ENCODE measurements around the gene SDS.

The SDS gene

GRCh38 chr12:113388351-113388750 lies 15.3 kb downstream of the SDS start:
- H3K9me3 ChIP-seq (ENCODE audit: control extremely low read depth in 1 of 5, control insufficient read depth in 4 of 5, insufficient read depth in 2 of 5, low read depth in 1 of 5, low read length in 4 of 5): no peaks in the 10 kb centered on the region
- CTCF ChIA-PET: interaction anchor here (2.6 kb wide), 1 partner anchor 37 kb away, joined by 8 read pairs; no protein-coding TSS in a partner anchor
- DNase-seq: no peak
- WGBS (ENCODE audit: insufficient coverage): 93% methylated on average over 14 of the region's 14 CpGs
- POLR2A ChIA-PET: no interaction called here
- peaks cover 0 to 31% (median 14%) of the 10 kb centered on the region in 4 experiments for H3K36me3 ChIP-seq (ENCODE audit: control insufficient read depth in 4 of 4, insufficient read depth in 4 of 4, low read length in 3 of 4)
- H3K27ac ChIP-seq (ENCODE audit: insufficient read depth in 1 of 2, low read depth in 1 of 2, low read length in 2 of 2, poor library complexity in 1 of 2, severe bottlenecking in 2 of 2): no peak overlapping the region
- H3K4me1 ChIP-seq (ENCODE audit: control extremely low read depth in 1 of 4, control insufficient read depth in 4 of 4, insufficient read depth in 4 of 4, low read length in 3 of 4): no peaks in the 10 kb centered on the region
- no peaks in the 10 kb centered on the region for H3K27me3 ChIP-seq (replicated peaks in 2 of 5; ENCODE audit: control insufficient read depth in 4 of 5, insufficient read depth in 5 of 5, low read length in 4 of 5)
- H3K4me3 ChIP-seq (ENCODE audit: control insufficient read depth in 1 of 7, extremely low read depth in 1 of 7, insufficient read depth in 4 of 7, low read depth in 2 of 7, low read length in 6 of 7): no peak overlapping the region

DNA sequence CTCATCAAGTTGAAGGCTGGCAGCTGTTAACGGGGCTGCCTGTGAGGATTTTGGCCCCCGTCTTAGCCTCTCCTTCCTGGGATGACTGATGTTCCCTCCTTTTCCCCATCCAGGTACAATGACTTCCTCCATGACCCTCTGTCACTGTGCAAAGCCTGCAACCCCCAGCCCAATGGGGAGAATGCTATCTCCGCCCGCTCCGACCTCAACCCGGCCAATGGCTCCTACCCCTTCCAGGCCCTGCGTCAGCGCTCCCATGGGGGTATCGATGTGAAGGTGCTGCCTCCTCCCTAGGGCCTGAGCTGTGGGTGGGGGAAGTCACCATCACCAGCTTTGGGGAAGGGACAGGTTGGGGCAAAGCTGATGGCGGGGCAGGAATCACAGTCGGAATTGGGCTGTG lies 16.1 kb downstream of the SDS start:
- Histone ChIP-seq H3K36me3 (ENCODE audit: control insufficient read depth in 4 of 4, insufficient read depth in 4 of 4, low read length in 3 of 4) (peaks cover 0 to 31% (median 14%) of the 10 kb centered on the region in 4 experiments), H3K4me1 (ENCODE audit: control extremely low read depth in 1 of 4, control insufficient read depth in 4 of 4, insufficient read depth in 4 of 4, low read length in 3 of 4) (no peaks in the 10 kb centered on the region), H3K27me3 (replicated peaks in 2 of 5; ENCODE audit: control insufficient read depth in 4 of 5, insufficient read depth in 5 of 5, low read length in 4 of 5) (no peaks in the 10 kb centered on the region), H3K27ac (ENCODE audit: insufficient read depth in 1 of 2, low read depth in 1 of 2, low read length in 2 of 2, poor library complexity in 1 of 2, severe bottlenecking in 2 of 2) (no peak overlapping the region), H3K4me3 (ENCODE audit: control insufficient read depth in 1 of 7, extremely low read depth in 1 of 7, insufficient read depth in 4 of 7, low read depth in 2 of 7, low read length in 6 of 7) (no peak overlapping the region), H3K9me3 (ENCODE audit: control extremely low read depth in 1 of 5, control insufficient read depth in 4 of 5, insufficient read depth in 2 of 5, low read depth in 1 of 5, low read length in 4 of 5) (no peaks in the 10 kb centered on the region)
- over 99% methylated on average over 8 of the region's 11 CpGs for WGBS (ENCODE audit: insufficient coverage)
- CTCF ChIA-PET: interaction anchor here (2.6 kb wide), 1 partner anchor 37 kb away, joined by 8 read pairs; no protein-coding TSS in a partner anchor
- POLR2A ChIA-PET: no interaction called here
- no peak for DNase-seq

- ChIA-PET POLR2A (no interaction called here), CTCF (interaction anchor here (2.6 kb wide), 1 partner anchor 38 kb away, joined by 8 read pairs; no protein-coding TSS in a partner anchor)
- WGBS (ENCODE audit: insufficient coverage): 99% methylated on average over 10 of the region's 12 CpGs
- Histone ChIP-seq H3K4me3 (ENCODE audit: control insufficient read depth in 1 of 7, extremely low read depth in 1 of 7, insufficient read depth in 4 of 7, low read depth in 2 of 7, low read length in 6 of 7) (no peak overlapping the region), H3K4me1 (ENCODE audit: control extremely low read depth in 1 of 4, control insufficient read depth in 4 of 4, insufficient read depth in 4 of 4, low read length in 3 of 4) (no peaks in the 10 kb centered on the region), H3K27ac (ENCODE audit: insufficient read depth in 1 of 2, low read depth in 1 of 2, low read length in 2 of 2, poor library complexity in 1 of 2, severe bottlenecking in 2 of 2) (no peak overlapping the region), H3K9me3 (ENCODE audit: control extremely low read depth in 1 of 5, control insufficient read depth in 4 of 5, insufficient read depth in 2 of 5, low read depth in 1 of 5, low read length in 4 of 5) (no peaks in the 10 kb centered on the region), H3K27me3 (replicated peaks in 2 of 5; ENCODE audit: control insufficient read depth in 4 of 5, insufficient read depth in 5 of 5, low read length in 4 of 5) (no peaks in the 10 kb centered on the region), H3K36me3 (ENCODE audit: control insufficient read depth in 4 of 4, insufficient read depth in 4 of 4, low read length in 3 of 4) (peaks cover 0 to 31% (median 15%) of the 10 kb centered on the region in 4 experiments)
- no peak for DNase-seq
Observed at GRCh38 chr12:113386866-113387566, 16.7 kb downstream of the SDS start.

DNA sequence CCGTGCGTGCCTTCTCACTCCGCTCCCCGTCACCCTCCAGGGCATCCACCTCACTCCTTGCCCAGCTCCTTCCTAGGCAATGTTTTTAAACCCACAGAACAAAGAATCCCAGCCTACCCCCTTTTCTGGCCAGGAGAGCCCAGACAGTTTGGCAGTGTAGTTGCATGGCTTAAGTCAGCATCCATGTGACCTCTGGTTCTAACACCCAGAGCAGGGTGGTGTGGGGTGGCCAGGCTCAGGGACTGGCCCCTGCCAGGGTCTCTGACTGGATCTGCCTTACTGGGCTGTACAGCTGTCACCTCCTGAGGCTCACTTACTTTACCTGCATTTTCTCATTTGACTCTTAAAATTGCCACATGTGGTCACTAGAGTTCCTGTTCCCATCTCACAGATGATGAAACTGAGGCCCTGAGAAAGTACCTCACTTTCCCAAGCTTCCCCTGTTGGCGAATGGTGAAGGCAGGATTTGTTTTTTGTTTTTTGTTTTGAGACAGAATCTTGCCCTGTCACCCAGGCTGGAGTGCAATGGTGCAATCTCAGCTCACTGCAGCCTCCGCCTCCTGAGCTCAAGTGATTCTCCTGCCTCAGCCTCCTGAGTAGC lies 18.3 kb downstream of the SDS start:
- 100% methylated on average over 5 of the region's 6 CpGs for whole genome bisulfite sequencing (ENCODE audit: insufficient coverage)
- Histone ChIP-seq H3K36me3 (ENCODE audit: control insufficient read depth in 4 of 4, insufficient read depth in 4 of 4, low read length in 3 of 4) (peaks cover 0 to 31% (median 16%) of the 10 kb centered on the region in 4 experiments), H3K27me3 (replicated peaks in 2 of 5; ENCODE audit: control insufficient read depth in 4 of 5, insufficient read depth in 5 of 5, low read length in 4 of 5) (no peaks in the 10 kb centered on the region), H3K9me3 (ENCODE audit: control extremely low read depth in 1 of 5, control insufficient read depth in 4 of 5, insufficient read depth in 2 of 5, low read depth in 1 of 5, low read length in 4 of 5) (no peaks in the 10 kb centered on the region), H3K27ac (ENCODE audit: insufficient read depth in 1 of 2, low read depth in 1 of 2, low read length in 2 of 2, poor library complexity in 1 of 2, severe bottlenecking in 2 of 2) (no peak overlapping the region), H3K4me3 (ENCODE audit: control insufficient read depth in 1 of 7, extremely low read depth in 1 of 7, insufficient read depth in 4 of 7, low read depth in 2 of 7, low read length in 6 of 7) (no peak overlapping the region), H3K4me1 (ENCODE audit: control extremely low read depth in 1 of 4, control insufficient read depth in 4 of 4, insufficient read depth in 4 of 4, low read length in 3 of 4) (no peaks in the 10 kb centered on the region)
- POLR2A ChIA-PET: no interaction called here
- CTCF ChIA-PET: interaction anchor here (2.6 kb wide), 1 partner anchor 40 kb away, joined by 8 read pairs; no protein-coding TSS in a partner anchor
- no peak for DNase-seq

- ChIA-PET POLR2A (no interaction called here), CTCF (no interaction called here)
- H3K27me3 ChIP-seq (replicated peaks in 2 of 5; ENCODE audit: control insufficient read depth in 4 of 5, insufficient read depth in 5 of 5, low read length in 4 of 5): no peaks in the 10 kb centered on the region
- no peaks in the 10 kb centered on the region for H3K9me3 ChIP-seq (ENCODE audit: control extremely low read depth in 1 of 5, control insufficient read depth in 4 of 5, insufficient read depth in 2 of 5, low read depth in 1 of 5, low read length in 4 of 5)
- H3K36me3 ChIP-seq (ENCODE audit: control insufficient read depth in 4 of 4, insufficient read depth in 4 of 4, low read length in 3 of 4): peaks cover 0 to 29% (median 16%) of the 10 kb centered on the region in 4 experiments
- WGBS (ENCODE audit: insufficient coverage): 93% methylated on average over 10 of the region's 14 CpGs
- DNase-seq: no peak
- H3K27ac ChIP-seq (ENCODE audit: insufficient read depth in 1 of 2, low read depth in 1 of 2, low read length in 2 of 2, poor library complexity in 1 of 2, severe bottlenecking in 2 of 2): no peak overlapping the region
- no peak overlapping the region for H3K4me3 ChIP-seq (ENCODE audit: control insufficient read depth in 1 of 7, extremely low read depth in 1 of 7, insufficient read depth in 4 of 7, low read depth in 2 of 7, low read length in 6 of 7)
- H3K4me1 ChIP-seq (ENCODE audit: control extremely low read depth in 1 of 4, control insufficient read depth in 4 of 4, insufficient read depth in 4 of 4, low read length in 3 of 4): no peaks in the 10 kb centered on the region
Observed at GRCh38 chr12:113384778-113385177, 18.9 kb downstream of the SDS start.

DNA sequence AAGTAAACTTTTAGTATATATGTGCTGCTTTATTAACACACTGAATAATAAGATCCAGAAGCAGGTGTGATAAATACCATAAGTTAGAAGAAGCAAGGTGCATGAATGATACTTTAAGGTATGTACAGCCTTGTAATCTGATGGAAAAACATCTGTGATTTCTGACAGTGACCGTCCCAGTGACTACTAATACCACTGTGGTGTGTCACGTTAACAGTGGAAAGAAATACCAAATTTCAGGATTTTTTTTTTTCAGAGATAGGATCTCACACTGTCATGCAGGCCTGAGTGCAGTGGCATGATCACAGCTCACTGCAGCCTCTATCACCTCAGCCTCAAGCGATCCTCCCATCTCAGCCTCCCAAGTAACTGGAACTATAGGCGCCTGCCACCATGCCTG lies 21.5 kb downstream of the SDS start:
- Histone ChIP-seq H3K27me3 (replicated peaks in 2 of 5; ENCODE audit: control insufficient read depth in 4 of 5, insufficient read depth in 5 of 5, low read length in 4 of 5) (no peaks in the 10 kb centered on the region), H3K27ac (ENCODE audit: insufficient read depth in 1 of 2, low read depth in 1 of 2, low read length in 2 of 2, poor library complexity in 1 of 2, severe bottlenecking in 2 of 2) (no peak overlapping the region), H3K9me3 (ENCODE audit: control extremely low read depth in 1 of 5, control insufficient read depth in 4 of 5, insufficient read depth in 2 of 5, low read depth in 1 of 5, low read length in 4 of 5) (no peaks in the 10 kb centered on the region), H3K4me3 (ENCODE audit: control insufficient read depth in 1 of 7, extremely low read depth in 1 of 7, insufficient read depth in 4 of 7, low read depth in 2 of 7, low read length in 6 of 7) (no peak overlapping the region), H3K4me1 (ENCODE audit: control extremely low read depth in 1 of 4, control insufficient read depth in 4 of 4, insufficient read depth in 4 of 4, low read length in 3 of 4) (peaks cover 0 to 3% (median 0%) of the 10 kb centered on the region in 4 experiments), H3K36me3 (ENCODE audit: control insufficient read depth in 4 of 4, insufficient read depth in 4 of 4, low read length in 3 of 4) (peaks cover 0 to 26% (median 8%) of the 10 kb centered on the region in 4 experiments)
- POLR2A ChIA-PET: no interaction called here
- 100% methylated on average over 3 of the region's 4 CpGs for WGBS (ENCODE audit: insufficient coverage)
- CTCF ChIA-PET: interaction anchor here (1.9 kb wide), 1 partner anchor 12 kb away, joined by 4 read pairs; no protein-coding TSS in a partner anchor
- DNase-seq: no peak

DNA sequence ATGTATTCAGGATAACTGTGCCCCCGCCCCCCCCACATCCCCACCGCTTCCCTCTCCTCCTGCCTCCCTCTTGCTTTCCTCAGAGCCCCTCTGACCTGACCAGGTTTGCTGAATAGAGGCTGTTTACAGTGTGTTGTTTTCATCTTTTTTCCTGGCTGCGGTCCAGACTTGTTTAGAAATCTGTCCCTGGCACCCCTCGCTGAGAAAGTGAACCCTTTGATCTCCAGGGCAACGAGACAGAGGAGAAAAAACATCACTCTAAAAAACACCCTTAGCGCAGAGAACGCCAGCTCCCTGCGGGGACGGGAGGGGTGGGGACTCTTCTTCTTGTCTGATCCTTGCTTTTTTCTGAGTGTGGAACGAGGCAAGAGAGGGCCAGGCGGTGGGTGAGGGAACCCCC lies 22.5 kb downstream of the SDS start:
- H3K4me3 ChIP-seq (ENCODE audit: control insufficient read depth in 1 of 7, extremely low read depth in 1 of 7, insufficient read depth in 4 of 7, low read depth in 2 of 7, low read length in 6 of 7): no peak overlapping the region
- no peak overlapping the region for H3K27ac ChIP-seq (ENCODE audit: insufficient read depth in 1 of 2, low read depth in 1 of 2, low read length in 2 of 2, poor library complexity in 1 of 2, severe bottlenecking in 2 of 2)
- POLR2A ChIA-PET: no interaction called here
- no peaks in the 10 kb centered on the region for H3K9me3 ChIP-seq (ENCODE audit: control extremely low read depth in 1 of 5, control insufficient read depth in 4 of 5, insufficient read depth in 2 of 5, low read depth in 1 of 5, low read length in 4 of 5)
- no peak for DNase-seq
- CTCF ChIA-PET: no interaction called here
- peaks cover 0 to 24% (median 6%) of the 10 kb centered on the region in 4 experiments for H3K36me3 ChIP-seq (ENCODE audit: control insufficient read depth in 4 of 4, insufficient read depth in 4 of 4, low read length in 3 of 4)
- H3K27me3 ChIP-seq (replicated peaks in 2 of 5; ENCODE audit: control insufficient read depth in 4 of 5, insufficient read depth in 5 of 5, low read length in 4 of 5): no peaks in the 10 kb centered on the region
- peaks cover 0 to 3% (median 0%) of the 10 kb centered on the region in 4 experiments for H3K4me1 ChIP-seq (ENCODE audit: control extremely low read depth in 1 of 4, control insufficient read depth in 4 of 4, insufficient read depth in 4 of 4, low read length in 3 of 4)
- 97% methylated on average over 6 of the region's 11 CpGs for WGBS (ENCODE audit: insufficient coverage)
